ENCODE data around the gene SYNDIG1L. TPM values are rescaled to one million over a fixed set of nuclear protein-coding genes. Genes with fewer than 3 reads are reported as not detected.

SYNDIG1L gene
- polyA plus RNA-seq, 1 donor (not counting 4 experiments of a cell fraction or from before 2014, with no cell fraction given) = not detected

DNA sequence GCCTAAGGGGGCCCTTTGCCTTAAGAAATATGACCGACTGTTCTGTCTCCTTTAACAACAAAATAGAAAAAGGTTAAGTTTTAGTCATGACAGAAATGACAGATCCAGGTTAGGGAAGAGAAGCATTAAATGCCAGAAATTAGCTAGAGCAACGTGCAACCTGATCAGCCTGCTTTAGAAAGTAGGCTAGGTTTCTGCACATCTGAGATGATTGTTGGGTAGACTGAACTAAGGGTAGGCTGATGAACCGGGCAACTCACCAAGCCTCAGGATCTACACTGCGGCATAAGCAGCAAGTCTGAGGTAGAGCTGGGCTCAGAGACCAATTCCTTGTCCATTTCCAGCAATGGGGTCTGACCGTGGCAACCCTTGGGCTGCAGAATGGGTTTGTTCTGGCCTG, 37.7 kb upstream of the SYNDIG1L start:
- H2AFZ ChIP-seq (ENCODE audit: control insufficient read depth, low read length) = no peak overlapping the region
- DNase-seq (ENCODE audit: low read depth, low spot score) = no peak
- H3K4me3 ChIP-seq (ENCODE audit: control insufficient read depth in 2 of 3, extremely low read depth in 1 of 3, insufficient read depth in 2 of 3, low read depth in 1 of 3, low read length in 3 of 3) = no peak overlapping the region
- dilution Hi-C loops (cut with MboI; ENCODE audit: extremely low pct_ligation_motif_present, low sequenced_read_pairs) = no loop called here
- H3K4me2 ChIP-seq (ENCODE audit: control insufficient read depth, extremely low read depth, insufficient read depth, low read depth, low read length) = no peak overlapping the region
- H4K20me1 ChIP-seq (ENCODE audit: control insufficient read depth, extremely low read depth, insufficient read depth, low read length) = no peaks in the 10 kb centered on the region
- no peaks in the 10 kb centered on the region for H3K4me1 ChIP-seq (ENCODE audit: control insufficient read depth, extremely low read depth, insufficient read depth, low read length)
- H3K9ac ChIP-seq (ENCODE audit: control insufficient read depth, extremely low read depth, insufficient read depth, low read length) = no peak overlapping the region
- TF ChIP-seq, protein P1, sequence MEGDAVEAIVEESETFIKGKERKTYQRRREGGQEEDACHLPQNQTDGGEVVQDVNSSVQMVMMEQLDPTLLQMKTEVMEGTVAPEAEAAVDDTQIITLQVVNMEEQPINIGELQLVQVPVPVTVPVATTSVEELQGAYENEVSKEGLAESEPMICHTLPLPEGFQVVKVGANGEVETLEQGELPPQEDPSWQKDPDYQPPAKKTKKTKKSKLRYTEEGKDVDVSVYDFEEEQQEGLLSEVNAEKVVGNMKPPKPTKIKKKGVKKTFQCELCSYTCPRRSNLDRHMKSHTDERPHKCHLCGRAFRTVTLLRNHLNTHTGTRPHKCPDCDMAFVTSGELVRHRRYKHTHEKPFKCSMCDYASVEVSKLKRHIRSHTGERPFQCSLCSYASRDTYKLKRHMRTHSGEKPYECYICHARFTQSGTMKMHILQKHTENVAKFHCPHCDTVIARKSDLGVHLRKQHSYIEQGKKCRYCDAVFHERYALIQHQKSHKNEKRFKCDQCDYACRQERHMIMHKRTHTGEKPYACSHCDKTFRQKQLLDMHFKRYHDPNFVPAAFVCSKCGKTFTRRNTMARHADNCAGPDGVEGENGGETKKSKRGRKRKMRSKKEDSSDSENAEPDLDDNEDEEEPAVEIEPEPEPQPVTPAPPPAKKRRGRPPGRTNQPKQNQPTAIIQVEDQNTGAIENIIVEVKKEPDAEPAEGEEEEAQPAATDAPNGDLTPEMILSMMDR (optimal IDR thresholded peaks at IDR 0.05 in 1 of 3, IDR thresholded peaks at IDR 0.05 in 1 of 3, conservative IDR thresholded peaks at IDR 0.05 in 1 of 3; ENCODE audit: extremely low read depth in 1 of 3, insufficient read depth in 2 of 3, low read length in 3 of 3) = no peak
- no peak for TF ChIP-seq EZH2 (IDR thresholded peaks at IDR 0.05; ENCODE audit: low read length)
- H3K27me3 ChIP-seq (ENCODE audit: control insufficient read depth, extremely low read depth, insufficient read depth, low read length) = no peaks in the 10 kb centered on the region
- H3K9me3 ChIP-seq (ENCODE audit: control insufficient read depth, low read depth, low read length) = no peaks in the 10 kb centered on the region
- no peaks in the 10 kb centered on the region for H3K36me3 ChIP-seq (ENCODE audit: control insufficient read depth in 2 of 2, extremely low read depth in 1 of 2, insufficient read depth in 2 of 2, low read length in 2 of 2)
- H3K27ac ChIP-seq (ENCODE audit: control insufficient read depth, insufficient read depth, low read length) = no peak overlapping the region
- no peaks in the 10 kb centered on the region for H3K79me2 ChIP-seq (ENCODE audit: control insufficient read depth, insufficient read depth, low read length)
- H3K9me1 ChIP-seq (ENCODE audit: control insufficient read depth, extremely low read depth, insufficient read depth, low read length) = no peaks in the 10 kb centered on the region
- FAIRE-seq = no peak

DNA sequence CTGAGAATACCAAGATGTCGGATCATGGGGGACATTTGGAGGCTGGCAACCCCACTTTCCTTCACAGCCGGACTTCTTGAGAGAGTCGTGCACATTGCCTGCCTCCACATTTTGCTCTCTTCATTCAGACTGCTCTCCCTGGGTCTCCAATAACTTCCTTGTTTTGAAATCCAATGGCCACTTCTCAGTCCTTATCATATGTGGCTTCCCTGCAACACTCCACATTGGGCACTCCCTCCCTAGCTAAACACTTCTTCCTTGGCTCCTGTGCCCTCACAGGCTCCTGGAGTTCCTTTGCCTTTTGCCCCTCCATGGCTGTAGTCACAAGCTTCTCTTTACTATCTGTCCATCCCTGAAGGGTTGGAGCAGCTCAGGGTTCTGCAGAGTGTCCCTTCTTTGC, 37.0 kb upstream of the SYNDIG1L start:
- H4K20me1 ChIP-seq (ENCODE audit: control insufficient read depth, extremely low read depth, insufficient read depth, low read length) = no peaks in the 10 kb centered on the region
- H3K4me1 ChIP-seq (ENCODE audit: control insufficient read depth, extremely low read depth, insufficient read depth, low read length) = no peaks in the 10 kb centered on the region
- H3K27ac ChIP-seq (ENCODE audit: control insufficient read depth, insufficient read depth, low read length) = no peak overlapping the region
- FAIRE-seq = no peak
- no peak overlapping the region for H3K4me2 ChIP-seq (ENCODE audit: control insufficient read depth, extremely low read depth, insufficient read depth, low read depth, low read length)
- no peaks in the 10 kb centered on the region for H3K79me2 ChIP-seq (ENCODE audit: control insufficient read depth, insufficient read depth, low read length)
- dilution Hi-C loops (cut with MboI; ENCODE audit: extremely low pct_ligation_motif_present, low sequenced_read_pairs) = no loop called here
- no peaks in the 10 kb centered on the region for H3K9me3 ChIP-seq (ENCODE audit: control insufficient read depth, low read depth, low read length)
- DNase-seq (ENCODE audit: low read depth, low spot score) = no peak
- no peak overlapping the region for H2AFZ ChIP-seq (ENCODE audit: control insufficient read depth, low read length)
- no peaks in the 10 kb centered on the region for H3K9me1 ChIP-seq (ENCODE audit: control insufficient read depth, extremely low read depth, insufficient read depth, low read length)
- H3K9ac ChIP-seq (ENCODE audit: control insufficient read depth, extremely low read depth, insufficient read depth, low read length) = no peak overlapping the region
- H3K27me3 ChIP-seq (ENCODE audit: control insufficient read depth, extremely low read depth, insufficient read depth, low read length) = no peaks in the 10 kb centered on the region
- H3K36me3 ChIP-seq (ENCODE audit: control insufficient read depth in 2 of 2, extremely low read depth in 1 of 2, insufficient read depth in 2 of 2, low read length in 2 of 2) = no peaks in the 10 kb centered on the region
- no peak for TF ChIP-seq EZH2 (IDR thresholded peaks at IDR 0.05; ENCODE audit: low read length)
- TF ChIP-seq, protein P1 (optimal IDR thresholded peaks at IDR 0.05 in 1 of 3, IDR thresholded peaks at IDR 0.05 in 1 of 3, conservative IDR thresholded peaks at IDR 0.05 in 1 of 3; ENCODE audit: extremely low read depth in 1 of 3, insufficient read depth in 2 of 3, low read length in 3 of 3) = no peak
- H3K4me3 ChIP-seq (ENCODE audit: control insufficient read depth in 2 of 3, extremely low read depth in 1 of 3, insufficient read depth in 2 of 3, low read depth in 1 of 3, low read length in 3 of 3) = no peak overlapping the region
